HG03159 (cell line): ENCODE data around the gene GPR135.
A peak's percentile ranks its signal among the peaks of the same experiment; 100 is the strongest.

ENCODE experiments used
- ATAC-seq: cut with Tn5 transposase; IDR thresholded peaks from one replicate; pipeline ENCODE4 v1.9.1; 2021; ENCODE audit warnings: mild to moderate bottlenecking, moderate library complexity; ENCODE audit not compliant: unreplicated experiment

Gene GPR135

GRCh38 chr14:59425322-59425935 is 39.8 kb downstream of the GPR135 start:
- no peak for ATAC-seq

GRCh38 chr14:59424341-59425071 is 40.7 kb downstream of the GPR135 start:
- no peak for ATAC-seq

DNA sequence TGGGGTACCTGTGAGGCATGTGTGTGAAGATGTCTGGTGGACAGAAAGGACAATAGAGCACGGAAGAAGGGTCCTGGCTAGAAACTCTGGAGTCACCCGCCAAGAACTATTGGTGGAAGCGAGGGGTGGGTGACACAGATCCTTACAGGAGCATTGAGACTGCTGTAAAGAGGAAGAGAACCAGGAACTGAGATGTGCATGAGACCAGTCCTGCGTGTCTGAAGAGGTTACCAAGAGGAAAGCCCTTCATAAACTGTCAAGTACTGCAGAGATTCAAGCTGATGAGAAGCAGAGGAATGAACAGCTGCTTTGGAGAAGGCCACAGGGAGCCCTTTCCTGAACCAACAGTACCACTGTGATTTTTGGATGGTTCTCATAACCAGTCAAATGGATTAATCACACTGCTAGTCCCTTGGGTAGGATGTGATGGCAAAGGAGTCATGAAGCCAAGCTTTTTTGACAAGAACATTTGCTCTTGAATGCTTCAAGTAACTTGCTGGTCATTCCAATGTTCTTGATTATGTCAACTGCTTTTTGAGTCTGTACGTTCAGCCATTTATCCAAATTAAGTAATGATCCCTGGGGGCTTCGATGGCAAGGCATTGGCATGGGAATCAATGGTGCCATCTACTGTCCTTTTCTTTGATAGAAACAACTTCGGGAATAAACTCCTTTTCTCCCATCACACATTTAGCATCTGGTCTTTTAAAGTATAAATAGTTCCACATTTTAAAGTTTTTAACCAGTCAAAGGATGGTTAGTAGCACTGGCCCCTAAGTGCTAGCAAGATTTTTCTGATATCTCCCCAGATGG is 42.9 kb downstream of the GPR135 start:
- ATAC-seq: peak; percentile 53

GRCh38 chr14:59419303-59419702 is 45.9 kb downstream of the GPR135 start:
- no peak for ATAC-seq

GRCh38 chr14:59417311-59417710 is 47.9 kb downstream of the GPR135 start:
- no peak for ATAC-seq

- ATAC-seq: no peak
Observed at GRCh38 chr14:59415836-59416602, 49.2 kb downstream of the GPR135 start.
